ENCODE data around the gene HSPG2. TPM values are rescaled to one million over a fixed set of nuclear protein-coding genes. Genes with fewer than 3 reads are reported as not detected.

HSPG2 gene
- total RNA-seq, 1 experiment from 2014 or later: 58.9 TPM

GRCh38 chr1:21837476-21837875 lies 99.6 kb downstream of the HSPG2 start:
- TF ChIP-seq CTCF (IDR thresholded peaks at IDR 0.05; ENCODE audit: unreplicated experiment): no peak
- Mint-ChIP-seq H3K4me1 (ENCODE audit: insufficient read depth, unreplicated experiment) (no peaks in the 10 kb centered on the region), H3K27ac (ENCODE audit: low read depth, unreplicated experiment) (no peak overlapping the region), H3K4me3 (ENCODE audit: unreplicated experiment) (no peak overlapping the region), H3K9me3 (ENCODE audit: unreplicated experiment) (peaks cover 14% of the 10 kb centered on the region), H3K27me3 (ENCODE audit: insufficient read depth, unreplicated experiment) (no peaks in the 10 kb centered on the region), H3K36me3 (ENCODE audit: insufficient read depth, unreplicated experiment) (peaks cover 84% of the 10 kb centered on the region)
- intact Hi-C loops (cut with micrococcal nuclease): no loop called here
- BruUV-seq (replicated peaks): no TSS peak
- POLR2A ChIA-PET: no interaction called here
- CTCF ChIA-PET: no interaction called here
- no peak for DNase-seq (ENCODE audit: unreplicated experiment)

DNA sequence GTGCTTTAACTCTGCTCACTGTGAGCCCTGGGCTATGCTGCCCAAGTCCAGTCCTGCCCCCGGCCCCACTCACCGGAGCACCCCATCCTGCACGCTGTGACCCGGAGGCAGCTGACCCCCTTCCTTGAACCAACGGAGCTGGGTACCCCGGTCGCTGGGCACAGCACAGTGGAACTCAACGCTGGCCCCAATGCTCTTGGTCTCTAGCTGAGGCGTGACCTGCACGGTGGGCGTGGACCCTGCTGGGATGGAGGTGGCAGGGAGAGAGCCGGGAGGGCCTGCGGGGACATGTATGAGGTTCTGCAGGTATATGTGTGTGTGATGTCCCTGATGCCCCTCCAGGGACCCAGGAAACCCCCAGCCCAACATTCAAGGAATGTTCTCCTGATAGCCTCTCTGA lies 100.4 kb downstream of the HSPG2 start:
- Mint-ChIP-seq H3K4me1 (ENCODE audit: insufficient read depth, unreplicated experiment) (no peaks in the 10 kb centered on the region), H3K27ac (ENCODE audit: low read depth, unreplicated experiment) (no peak overlapping the region), H3K27me3 (ENCODE audit: insufficient read depth, unreplicated experiment) (no peaks in the 10 kb centered on the region), H3K4me3 (ENCODE audit: unreplicated experiment) (no peak overlapping the region), H3K9me3 (ENCODE audit: unreplicated experiment) (peaks cover 14% of the 10 kb centered on the region), H3K36me3 (ENCODE audit: insufficient read depth, unreplicated experiment) (peaks cover 82% of the 10 kb centered on the region)
- intact Hi-C loops (cut with micrococcal nuclease): no loop called here
- no peak for TF ChIP-seq CTCF (IDR thresholded peaks at IDR 0.05; ENCODE audit: unreplicated experiment)
- BruUV-seq (replicated peaks): no TSS peak
- ChIA-PET CTCF (interaction anchor here (0.6 kb wide), 1 partner anchor 24 kb away, joined by 3 read pairs; no protein-coding TSS in a partner anchor), POLR2A (no interaction called here)
- DNase-seq (ENCODE audit: unreplicated experiment): no peak

DNA sequence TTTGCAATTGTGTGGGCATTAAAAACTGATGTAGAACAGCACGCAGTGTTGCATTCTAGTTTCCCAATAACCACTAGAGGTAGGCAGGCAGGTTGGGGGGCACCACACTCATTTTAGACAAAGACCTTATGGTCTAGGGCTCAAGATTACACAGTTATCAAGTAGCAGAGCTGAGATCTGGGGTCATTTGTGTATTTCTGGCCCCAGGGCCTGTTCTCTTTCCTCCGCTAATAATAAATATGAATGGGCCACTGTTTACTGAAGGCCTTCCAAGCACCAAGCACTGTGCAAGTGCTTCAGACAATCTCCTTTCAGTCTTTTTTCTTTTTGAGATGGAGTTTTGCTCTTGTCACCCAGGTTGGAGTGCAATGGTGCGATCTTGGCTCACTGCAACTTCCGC lies 101.1 kb downstream of the HSPG2 start:
- TF ChIP-seq CTCF (IDR thresholded peaks at IDR 0.05; ENCODE audit: unreplicated experiment): no peak
- Mint-ChIP-seq H3K27ac (ENCODE audit: low read depth, unreplicated experiment) (no peak overlapping the region), H3K27me3 (ENCODE audit: insufficient read depth, unreplicated experiment) (no peaks in the 10 kb centered on the region), H3K4me3 (ENCODE audit: unreplicated experiment) (no peak overlapping the region), H3K9me3 (ENCODE audit: unreplicated experiment) (peaks cover 14% of the 10 kb centered on the region), H3K36me3 (ENCODE audit: insufficient read depth, unreplicated experiment) (peaks cover 83% of the 10 kb centered on the region), H3K4me1 (ENCODE audit: insufficient read depth, unreplicated experiment) (no peaks in the 10 kb centered on the region)
- intact Hi-C loops (cut with micrococcal nuclease): no loop called here
- CTCF ChIA-PET: interaction anchor here (0.6 kb wide), 1 partner anchor 24 kb away, joined by 3 read pairs; no protein-coding TSS in a partner anchor
- POLR2A ChIA-PET: no interaction called here
- BruUV-seq (replicated peaks): no TSS peak
- no peak for DNase-seq (ENCODE audit: unreplicated experiment)

DNA sequence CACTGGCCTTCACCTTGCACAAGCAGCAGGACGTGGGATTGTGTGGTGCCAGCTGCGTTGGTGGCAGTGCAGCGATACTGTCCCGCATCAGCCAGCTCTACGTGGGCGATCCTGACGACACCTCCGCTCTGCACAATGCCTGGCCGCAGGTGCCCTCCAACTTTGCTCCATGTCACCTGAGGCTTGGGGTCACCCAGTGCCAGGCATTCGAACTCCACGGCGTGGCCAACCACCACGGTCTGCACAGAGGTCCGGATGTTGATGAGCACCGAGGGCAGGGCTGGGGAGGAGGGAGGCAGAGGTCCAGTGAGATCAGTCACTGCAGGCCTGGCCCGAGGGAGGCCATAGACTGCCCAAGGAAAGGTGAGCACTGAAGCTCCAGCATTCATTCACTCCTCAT lies 102.4 kb downstream of the HSPG2 start:
- no TSS peak for BruUV-seq (replicated peaks)
- no peak for DNase-seq (ENCODE audit: unreplicated experiment)
- Mint-ChIP-seq H3K4me1 (ENCODE audit: insufficient read depth, unreplicated experiment) (no peaks in the 10 kb centered on the region), H3K36me3 (ENCODE audit: insufficient read depth, unreplicated experiment) (peaks cover 83% of the 10 kb centered on the region), H3K4me3 (ENCODE audit: unreplicated experiment) (no peak overlapping the region), H3K27me3 (ENCODE audit: insufficient read depth, unreplicated experiment) (no peaks in the 10 kb centered on the region), H3K27ac (ENCODE audit: low read depth, unreplicated experiment) (no peak overlapping the region), H3K9me3 (ENCODE audit: unreplicated experiment) (peaks cover 14% of the 10 kb centered on the region)
- intact Hi-C loops (cut with micrococcal nuclease): no loop called here
- POLR2A ChIA-PET: no interaction called here
- TF ChIP-seq CTCF (IDR thresholded peaks at IDR 0.05; ENCODE audit: unreplicated experiment): no peak
- CTCF ChIA-PET: interaction anchor here (0.8 kb wide), 1 partner anchor 8 kb away, joined by 3 read pairs; no protein-coding TSS in a partner anchor

All from MCF 10A (cell line).